Measurements from ENCODE around the gene STPG3. TPM values are rescaled to one million over a fixed set of nuclear protein-coding genes. Genes with fewer than 3 reads are reported as not detected.

The STPG3 gene
- total and polyA plus RNA-seq, 9 of the 15 experiments (the other 6 are each of a cell fraction or from before 2014, with no cell fraction given), result not detected

- TF ChIP-seq ZNF79 (CRISPR knock-in tag; IDR thresholded peaks at IDR 0.05; ENCODE audit: low read depth) (no peak), ZBTB8A (IDR thresholded peaks at IDR 0.05; ENCODE audit: partially characterized antibody) (no peak), SLC30A9 (CRISPR knock-in tag; IDR thresholded peaks at IDR 0.05) (no peak), NR4A1 (CRISPR knock-in tag; IDR thresholded peaks at IDR 0.05) (no peak), NR4A1 (tag; IDR thresholded peaks at IDR 0.05) (no peak), XRCC5 (IDR thresholded peaks at IDR 0.05; ENCODE audit: low read depth, low read length) (no peak), ZNF740 (CRISPR knock-in tag; IDR thresholded peaks at IDR 0.05) (no peak), ZNF740 (tag; IDR thresholded peaks at IDR 0.05) (0 out of 4 replicates have a peak, but pooled peaks of 1 of the 2 experiments have one; percentile 17), POLR2G (IDR thresholded peaks at IDR 0.05; ENCODE audit: low read depth, low read length) (peak; percentile 49; the same call in 1 of the 2 replicates), ASH1L (IDR thresholded peaks at IDR 0.05; ENCODE audit: borderline replicate concordance, low read depth, partially characterized antibody) (no peak), NCOR1 (IDR thresholded peaks at IDR 0.05) (no peak), RB1 (IDR thresholded peaks at IDR 0.05; ENCODE audit: low read depth) (no peak), NCOA4 (IDR thresholded peaks at IDR 0.05; ENCODE audit: partially characterized antibody) (no peak), NFIX (CRISPR knock-in tag; IDR thresholded peaks at IDR 0.05; ENCODE audit: low read depth) (no peak), SAFB (IDR thresholded peaks at IDR 0.05; ENCODE audit: borderline replicate concordance, low read depth, low read length) (no peak), GMEB1 (CRISPR knock-in tag; IDR thresholded peaks at IDR 0.05) (no peak)
Measured at GRCh38 chr9:137233143-137233980, 17.7 kb upstream of the STPG3 start (continued).
